Stimulated activated CD4-positive, alpha-beta T cell treated with anti-CD3 and anti-CD28 coated beads, TNF-alpha, amount 100 ng/mL, for 24 hours (primary cell): ENCODE measurements around the gene LRIG1.

Source experiments
- DNase-seq, 3 experiments: peaks; one replicate each; pipeline ENCODE4 v3.0.0-alpha.2; 2020; ENCODE audit warnings: low read depth in 3 of 3

LRIG1 gene

DNA sequence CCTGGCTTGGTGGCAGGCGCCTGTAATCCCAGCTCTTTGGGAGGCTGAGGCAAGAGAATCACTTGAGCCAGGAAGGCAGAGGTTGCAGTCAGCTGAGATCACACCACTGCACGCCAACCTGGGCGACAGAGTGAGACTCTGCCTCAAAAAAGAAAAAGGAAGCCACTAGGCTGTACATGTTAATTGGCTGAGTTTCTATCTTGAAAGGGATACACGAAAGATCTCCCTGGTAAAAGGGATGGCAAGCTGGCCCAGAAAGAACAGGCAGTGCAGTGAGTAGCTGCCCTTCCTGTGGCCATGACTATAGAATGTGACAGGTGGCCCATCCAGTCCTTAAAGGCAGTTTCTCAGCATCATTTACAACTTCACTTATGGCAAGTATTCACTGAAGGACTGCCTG is 12.3 kb downstream of the LRIG1 start:
- no peak for DNase-seq

DNA sequence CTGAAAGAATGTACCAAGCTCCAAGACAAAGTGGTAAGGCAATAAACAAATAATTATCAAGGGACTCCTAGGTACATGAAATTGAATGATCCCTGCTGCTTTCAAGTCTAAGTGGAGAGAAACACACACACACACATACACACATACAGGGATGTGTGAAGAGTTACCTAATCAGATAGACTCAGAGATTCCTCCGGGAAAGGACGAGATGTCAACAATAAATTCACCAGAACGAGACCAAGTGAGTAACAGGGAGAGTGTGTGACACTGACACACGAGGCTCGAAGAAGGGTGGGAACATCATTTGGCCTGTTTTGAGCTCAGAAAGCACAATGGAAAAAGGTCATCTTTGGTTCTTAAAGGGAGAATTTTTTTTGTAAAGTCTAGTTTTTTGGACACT is 13.4 kb downstream of the LRIG1 start:
- DNase-seq = no peak

DNA sequence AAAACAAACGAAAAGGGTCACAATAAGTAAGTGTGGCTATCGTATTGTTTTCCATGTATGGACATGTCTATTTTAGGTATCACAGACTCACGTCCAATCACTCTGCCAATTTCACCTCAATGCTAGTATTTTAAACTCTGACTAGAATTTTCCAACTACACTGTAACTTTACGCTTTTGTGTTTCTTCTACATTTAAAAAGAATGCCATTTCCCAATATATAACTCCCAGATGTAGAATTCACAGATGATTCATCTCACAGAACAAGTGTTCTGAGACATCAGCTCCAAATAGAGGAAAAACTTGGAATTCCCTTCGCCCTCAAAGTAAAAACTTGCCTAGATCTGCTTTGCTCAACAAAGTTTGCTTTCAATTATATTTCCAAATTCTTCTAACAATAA is 14.2 kb downstream of the LRIG1 start:
- no peak for DNase-seq

DNA sequence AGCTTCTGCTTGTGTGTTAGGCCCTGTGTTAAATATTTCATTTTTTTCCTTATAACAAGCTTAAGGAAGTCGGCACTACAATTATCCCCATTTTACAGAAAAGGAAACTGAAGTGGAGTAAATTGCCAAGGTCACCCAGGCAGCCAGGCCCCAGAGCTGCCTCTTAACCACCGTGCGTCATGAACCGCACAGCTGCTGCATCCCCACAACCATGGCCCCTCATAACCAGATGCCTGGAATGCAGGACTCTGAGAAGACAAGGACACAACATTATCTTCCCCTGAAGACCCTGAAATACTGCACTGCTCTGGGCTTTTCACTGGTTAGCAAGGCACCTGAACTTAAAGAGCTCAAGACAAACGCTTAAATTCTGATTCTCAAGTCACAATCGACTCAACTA is 14.6 kb downstream of the LRIG1 start:
- DNase-seq = no peak

DNA sequence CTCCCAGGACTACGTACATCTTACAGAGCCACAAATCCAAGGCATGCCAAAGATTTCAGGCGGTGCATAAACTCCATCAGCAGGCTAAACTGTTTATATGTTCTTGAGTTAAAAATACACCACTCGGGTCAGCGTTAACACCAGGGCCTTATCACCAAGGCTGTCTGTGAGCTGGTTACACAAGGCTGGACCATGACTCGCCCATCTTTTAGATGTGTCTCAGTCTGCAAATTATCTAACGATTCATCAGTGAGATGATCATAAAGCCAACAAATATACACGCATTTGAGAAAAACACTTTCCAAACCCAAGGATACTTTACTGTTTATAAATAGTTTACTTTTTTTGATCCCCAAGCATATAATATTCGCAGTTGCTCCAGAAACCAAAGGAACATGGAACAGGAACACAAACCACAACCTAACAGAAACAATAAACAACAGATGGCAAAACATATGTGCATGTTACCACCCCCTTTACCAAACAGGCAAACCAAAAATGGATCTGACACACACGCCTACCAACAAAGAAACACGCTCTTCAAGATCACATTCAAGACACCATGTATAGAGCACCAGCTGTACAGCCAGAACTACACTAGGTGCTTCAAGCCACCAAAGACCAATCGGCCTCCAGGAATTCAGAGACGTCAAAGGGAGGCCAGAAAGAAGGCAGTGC is 15.4 kb downstream of the LRIG1 start:
- DNase-seq = no peak

DNA sequence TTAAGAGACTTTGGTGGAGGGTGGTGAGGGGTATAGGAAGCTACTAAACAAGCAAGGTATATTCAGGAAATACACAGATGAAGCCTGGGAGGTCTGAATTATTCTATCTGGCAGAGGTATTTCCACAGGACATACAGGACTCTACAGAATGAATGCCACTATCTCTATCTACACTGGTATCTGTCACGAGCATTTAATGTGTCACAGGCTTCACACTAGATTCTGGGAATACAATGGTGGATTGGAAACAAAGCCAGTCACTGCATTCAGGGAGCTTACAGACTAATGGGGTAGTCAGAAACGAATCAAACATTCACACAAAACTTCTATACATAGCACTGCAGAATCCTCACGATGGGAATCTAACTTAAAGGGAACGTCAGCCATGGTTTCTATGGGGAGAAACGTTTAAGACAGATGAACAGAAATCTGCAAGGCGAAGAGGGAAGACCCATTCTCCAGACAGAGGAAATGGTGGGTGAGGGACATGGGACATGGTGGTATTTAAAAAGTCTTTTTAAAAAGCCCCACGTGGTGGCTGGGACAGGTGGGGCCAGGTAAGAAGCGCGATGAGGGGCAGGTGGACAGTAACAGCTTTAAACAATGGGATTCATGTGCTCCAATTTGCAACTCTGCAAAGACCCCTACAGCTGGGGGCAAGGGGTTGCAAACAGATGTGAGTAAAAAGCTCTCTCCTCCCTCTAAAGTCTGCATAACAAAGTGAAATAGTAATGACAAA is 16.5 kb downstream of the LRIG1 start:
- no peak for DNase-seq

DNA sequence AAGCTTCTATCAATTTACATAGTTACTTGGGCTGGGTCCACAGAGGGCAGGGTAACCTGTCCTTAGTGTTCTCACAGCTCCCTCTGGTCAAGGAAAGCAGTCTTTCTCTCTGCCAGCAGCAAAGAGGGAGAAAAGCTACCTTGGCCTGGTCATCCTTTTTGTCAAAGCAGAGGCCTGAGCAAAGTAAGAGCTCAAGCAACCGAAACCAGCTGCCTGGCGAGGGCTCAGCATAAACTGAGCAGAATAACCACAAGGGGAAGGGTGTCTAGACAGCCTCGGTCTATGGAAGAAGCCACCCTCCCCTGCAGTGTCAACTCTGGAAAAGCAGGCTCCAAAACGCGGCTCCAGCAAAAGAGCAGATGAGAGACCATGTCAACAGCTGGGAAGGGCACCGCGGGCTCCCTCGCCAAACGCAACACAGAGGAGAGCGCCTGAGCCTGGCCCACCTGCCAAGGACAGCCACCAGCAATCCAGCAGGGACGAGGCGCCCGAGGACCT is 17.4 kb downstream of the LRIG1 start:
- no peak for DNase-seq

DNA sequence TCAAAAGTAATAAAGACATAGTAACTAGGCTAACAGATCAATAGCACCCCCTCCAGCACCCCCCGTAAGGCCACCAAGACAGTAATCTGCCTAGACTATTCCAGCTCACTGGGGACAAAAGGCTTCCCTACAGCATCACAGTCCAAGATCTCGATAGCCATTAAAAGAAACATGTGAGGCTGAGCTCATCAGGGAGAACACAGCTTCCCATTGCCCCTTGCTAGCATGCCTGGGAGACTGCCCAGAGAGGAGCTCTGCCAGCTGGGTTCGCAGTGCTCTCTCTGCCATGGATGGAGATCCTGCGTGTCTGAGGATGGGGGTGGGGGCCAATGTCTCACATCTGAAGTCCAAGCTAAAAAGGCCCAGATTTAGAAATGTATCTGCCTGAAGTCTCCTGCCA is 17.8 kb downstream of the LRIG1 start:
- no peak for DNase-seq

DNA sequence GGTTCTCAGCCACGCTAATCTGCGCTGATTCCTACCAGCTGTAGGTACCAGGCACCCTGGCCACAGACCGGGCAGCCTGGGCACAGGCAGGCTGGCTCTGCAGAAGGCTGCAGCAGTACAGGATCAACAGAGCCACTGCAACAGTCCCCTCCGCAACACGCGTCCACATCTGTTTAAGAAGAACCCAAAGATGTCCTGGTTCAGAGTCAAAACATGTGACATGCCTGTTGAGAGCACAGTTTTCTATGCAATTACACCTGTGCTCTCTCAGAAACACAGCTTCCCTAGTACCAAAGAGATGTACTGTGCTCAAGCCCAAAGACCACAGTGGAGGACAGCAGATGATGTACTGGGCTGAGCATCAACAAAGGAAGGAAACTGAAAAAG is 18.8 kb downstream of the LRIG1 start:
- no peak for DNase-seq

DNA sequence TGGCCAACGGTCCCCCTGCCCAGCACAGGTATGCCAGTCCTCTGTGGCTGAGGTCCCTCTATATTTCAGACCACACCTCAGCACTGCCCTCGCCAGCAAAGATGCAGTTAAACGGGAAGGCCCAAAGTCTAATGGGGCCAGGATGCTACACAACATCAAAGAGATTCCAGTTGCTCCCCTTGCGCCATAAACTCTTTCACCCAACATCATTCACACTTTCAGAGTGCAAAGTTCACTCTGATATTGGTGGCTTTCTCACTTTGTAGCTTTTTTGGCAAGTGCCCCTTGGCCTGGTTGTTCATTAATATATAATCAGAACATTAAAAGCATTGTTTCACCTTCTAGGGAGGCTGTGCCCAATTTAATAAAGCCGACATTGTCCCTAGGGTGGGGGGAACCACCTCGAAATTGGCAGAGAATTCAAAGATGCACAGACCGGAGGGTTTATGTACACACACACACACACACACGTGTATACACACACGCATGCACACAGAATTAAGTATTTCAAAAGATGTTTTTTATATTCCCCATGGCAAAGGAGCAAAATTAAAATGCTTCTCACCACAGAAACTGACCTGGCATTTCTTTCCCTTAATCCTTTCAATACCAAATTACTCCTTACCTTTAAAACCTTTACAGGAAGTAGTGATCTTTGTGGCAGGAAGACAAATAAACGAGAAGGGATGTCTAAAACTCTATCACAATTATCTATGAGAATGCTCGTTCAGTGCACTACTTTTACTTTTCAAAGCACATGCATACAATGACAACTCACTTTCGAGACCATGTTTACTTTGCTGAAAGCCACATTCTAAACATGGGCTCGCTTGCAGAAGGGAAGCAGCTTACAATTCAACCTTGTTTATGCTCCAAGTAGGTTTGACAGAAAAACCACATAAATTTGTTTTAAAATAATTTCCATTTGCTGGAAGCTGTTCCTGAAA is 19.5 kb downstream of the LRIG1 start:
- no peak for DNase-seq

DNA sequence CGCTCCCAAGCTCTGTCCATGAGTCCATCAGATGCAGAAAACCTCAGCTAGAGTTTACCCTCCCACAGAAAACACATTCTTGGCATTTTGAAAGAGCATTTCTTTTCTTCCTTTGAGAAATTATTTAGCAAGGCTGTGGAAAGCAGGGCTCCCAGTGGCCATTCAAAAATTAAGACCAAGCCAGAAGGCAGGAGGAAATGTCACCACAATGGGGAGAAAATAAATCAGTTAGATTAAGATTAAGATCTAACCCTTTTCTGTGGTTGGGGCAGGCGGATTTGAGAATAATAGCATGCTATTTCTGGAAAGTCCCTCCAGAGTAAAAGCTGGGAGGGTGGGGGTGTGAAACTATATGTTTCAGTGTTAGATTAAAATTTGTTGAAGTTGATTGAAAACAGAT is 20.2 kb downstream of the LRIG1 start:
- peak in 1 of 3 experiments; percentile 40 for DNase-seq

DNA sequence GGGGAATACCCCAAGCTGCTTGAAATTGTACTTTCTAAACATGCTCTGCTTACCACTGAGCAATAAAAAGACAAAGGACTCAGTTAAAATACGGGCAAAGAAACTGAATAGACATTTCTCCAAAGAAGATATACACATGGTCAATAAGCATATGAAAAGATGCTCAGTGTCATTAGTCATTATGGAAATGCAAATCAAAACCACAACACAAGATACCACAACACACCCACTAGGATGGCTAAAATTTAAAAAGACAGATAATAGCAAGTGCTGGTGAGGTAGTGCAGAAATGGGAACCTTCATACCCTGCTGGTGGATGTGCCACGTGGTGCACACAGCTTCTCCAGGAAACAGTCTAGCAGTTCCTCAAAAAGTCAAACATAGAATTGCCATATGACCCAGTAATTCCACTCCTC is 21.3 kb downstream of the LRIG1 start:
- DNase-seq = no peak

DNA sequence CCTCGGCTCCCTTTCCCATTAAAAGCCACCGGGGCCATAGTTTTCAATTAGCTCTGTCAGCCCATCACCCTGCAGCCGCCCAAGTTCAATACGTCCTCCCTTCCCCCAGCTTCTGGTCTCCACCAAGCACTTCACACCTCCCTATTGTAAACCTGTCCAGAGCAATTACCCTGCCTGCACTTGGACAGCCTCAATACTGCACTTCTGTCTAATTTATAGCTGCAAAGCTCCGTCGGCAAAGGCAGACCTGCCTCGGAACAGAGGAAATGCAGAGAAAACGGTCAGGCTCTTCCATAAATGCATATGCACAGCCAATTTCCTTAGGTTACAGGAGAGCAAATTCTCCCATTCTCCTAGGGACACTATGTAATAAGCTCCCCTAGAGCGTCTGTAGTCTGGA is 21.9 kb downstream of the LRIG1 start:
- no peak for DNase-seq

DNA sequence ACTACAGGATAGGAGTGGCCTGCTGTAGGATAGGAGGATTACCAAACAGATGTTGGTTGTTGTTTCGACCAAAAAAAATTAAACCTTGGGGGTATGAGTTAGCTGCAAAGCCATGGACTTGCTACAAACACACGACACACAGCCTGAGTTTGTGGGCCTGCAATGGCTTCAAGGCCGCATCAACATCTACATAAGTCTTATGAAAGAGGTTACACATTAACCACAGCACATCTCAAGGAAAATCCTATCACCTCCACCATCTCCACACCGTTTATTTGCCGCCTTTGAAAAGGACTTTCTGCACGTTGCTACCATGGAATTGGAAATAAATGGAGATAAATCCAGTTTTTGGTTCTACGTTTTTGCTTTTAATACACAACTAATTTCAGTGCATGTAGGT is 23.0 kb downstream of the LRIG1 start:
- DNase-seq = no peak

DNA sequence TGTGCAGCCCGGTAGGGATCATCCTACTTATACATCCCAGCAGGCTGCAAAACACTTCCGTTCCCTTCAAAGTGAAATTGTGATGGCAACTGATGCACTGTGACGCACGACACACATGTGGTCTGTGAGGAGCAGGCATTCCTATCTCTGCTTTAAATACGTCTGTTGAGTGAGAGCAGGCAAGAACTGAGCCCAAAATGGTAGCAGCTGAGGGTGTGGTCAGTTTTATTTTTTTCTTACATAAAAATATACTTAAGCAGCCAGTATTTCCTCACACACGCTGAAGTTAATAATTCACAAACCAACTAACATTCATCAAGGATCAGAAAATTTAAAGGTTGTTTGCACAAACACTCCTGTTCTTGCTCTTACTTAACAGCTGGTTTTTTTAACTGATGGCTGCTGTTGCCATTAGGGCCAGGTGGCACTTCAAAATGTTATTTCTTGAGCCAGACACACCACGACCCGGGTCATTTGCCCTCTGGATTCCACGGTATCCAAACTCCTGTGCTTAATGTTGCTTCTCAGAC is 23.9 kb downstream of the LRIG1 start:
- no peak for DNase-seq

DNA sequence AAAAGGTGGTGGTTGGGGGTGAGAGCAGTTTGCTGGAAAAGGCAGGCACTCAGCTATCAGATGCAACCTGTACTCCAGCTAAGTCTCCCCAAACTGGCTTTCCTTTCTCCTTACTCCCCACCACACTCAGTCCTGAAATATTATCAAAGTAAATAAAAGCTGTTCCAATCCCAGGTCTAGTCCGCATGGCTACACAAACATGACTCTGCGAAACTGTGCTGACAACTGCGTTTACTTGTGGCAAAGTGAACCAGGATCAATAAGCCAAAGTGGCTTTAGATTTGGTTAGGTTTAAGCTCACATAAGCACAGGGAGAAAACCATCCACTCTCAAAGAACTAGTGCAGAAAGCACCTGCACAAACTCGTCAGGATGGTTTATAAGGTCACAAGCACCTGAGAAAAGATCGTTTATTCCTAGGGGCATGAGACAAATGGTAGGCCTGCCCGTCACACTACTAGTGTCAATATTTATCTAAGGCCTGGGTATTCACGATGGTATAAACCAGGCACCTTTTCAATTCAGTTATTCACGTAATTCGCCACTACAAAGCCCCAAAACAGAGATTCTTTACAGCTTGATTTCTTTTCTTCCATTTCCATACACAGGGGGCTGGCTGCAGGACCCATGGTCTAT is 25.3 kb downstream of the LRIG1 start:
- no peak for DNase-seq

DNA sequence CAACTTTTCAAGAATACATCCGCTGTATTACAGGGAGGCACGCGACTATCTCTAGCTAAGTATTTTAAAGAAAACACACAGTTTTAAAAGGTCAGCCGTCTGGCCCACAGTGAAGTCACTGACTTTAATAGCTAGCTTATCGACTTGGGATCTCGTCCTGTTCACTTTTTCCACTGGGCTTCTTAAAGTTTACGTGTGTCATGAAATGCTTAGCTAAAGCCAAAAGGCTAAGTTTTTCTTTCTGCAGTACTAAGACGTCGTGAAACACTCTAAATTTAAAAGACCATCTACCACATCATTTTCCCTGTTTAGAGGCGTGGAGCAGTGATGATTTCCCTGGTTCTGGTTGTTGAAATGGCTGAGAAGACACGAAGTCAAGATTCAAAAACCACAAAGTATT is 27.1 kb downstream of the LRIG1 start:
- DNase-seq = no peak

DNA sequence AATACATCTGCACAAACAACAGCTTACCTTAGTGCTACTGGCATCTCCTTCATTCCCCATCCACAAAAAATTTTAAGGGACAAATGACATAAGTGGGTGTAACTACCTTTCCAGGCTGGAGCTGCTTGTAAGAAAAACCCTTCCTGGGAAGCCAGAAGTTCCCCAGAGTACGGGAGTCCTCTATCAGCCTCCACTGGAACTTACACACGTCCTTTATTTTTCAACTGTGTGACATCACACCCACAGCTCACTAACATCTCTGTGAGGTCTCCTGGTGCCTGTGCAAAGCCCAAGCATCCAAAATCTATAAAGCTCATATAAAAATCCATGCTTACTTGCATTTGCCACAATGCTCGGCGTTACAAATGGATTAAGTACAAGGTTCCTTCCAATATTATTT is 27.6 kb downstream of the LRIG1 start:
- no peak for DNase-seq

DNA sequence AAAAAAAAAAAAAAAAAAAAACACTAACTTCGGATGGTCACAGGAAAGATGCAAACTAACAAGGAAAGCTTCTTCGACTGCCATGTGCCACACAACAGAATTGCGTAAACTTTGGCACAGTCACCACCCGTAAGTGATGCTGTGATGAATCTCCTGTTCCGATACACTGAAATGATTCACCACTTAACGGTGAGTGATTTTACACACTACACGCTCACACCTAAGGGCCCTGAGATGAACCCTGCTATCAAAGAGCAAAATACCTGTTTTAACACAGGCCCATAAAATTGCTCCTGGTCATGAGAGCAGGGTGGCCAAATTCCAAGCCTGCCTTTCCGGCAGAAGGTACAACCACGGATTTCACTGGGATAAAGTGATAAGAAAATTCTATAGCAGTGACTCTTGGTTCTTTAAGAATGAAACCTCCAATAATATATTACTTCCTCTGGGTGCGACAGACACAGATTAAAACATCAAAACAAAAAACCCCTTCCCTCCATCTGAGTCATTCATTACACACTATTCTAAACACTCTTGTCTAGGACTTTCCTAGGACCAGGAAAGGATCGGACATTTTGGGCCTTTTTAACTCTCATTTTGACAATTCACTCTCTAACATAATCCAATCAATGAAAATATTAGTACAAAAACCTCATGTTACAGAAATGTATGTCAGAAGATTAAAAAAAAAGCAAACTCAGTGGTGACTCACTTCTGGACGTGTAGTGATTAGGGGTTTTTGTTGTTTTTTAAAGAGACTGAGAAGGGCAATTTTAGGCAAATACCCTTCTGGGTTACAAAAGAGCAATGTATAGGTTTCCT is 28.3 kb downstream of the LRIG1 start:
- DNase-seq = peak; percentile 24 to 42 (median 27)

DNA sequence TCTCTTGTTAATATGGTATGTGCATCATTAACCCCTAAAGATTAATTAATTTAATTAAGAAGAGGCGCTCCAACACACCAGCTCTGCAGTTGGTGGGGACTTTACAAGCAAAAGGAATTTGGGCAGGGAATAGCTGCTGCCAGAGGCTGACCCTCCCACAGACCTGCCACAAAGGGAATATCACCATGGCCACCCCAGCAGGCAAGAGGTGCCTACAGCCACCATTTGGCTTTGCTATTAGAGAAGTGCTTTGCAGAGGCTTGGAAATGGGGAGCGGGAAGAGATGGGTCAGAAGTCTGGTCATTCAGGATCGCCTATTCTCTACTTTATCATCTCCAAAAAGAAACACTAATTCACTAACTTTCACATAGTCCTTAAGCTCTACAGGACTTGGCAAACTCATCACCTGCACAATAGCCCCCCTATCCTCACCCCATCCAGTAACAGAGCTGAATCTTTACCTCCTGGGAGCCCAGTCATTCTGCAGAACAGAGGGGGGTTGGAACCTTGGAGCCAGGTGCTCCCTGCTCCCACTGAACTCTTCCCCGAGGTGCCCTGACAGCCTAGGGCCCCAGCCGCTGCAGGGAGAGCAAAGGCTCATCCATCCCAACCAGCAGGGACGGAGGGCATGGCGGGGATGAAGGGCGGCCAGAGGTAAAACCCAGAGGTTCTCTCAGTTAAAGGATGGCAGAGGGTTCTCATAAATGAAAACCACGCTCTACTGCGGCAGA is 29.7 kb downstream of the LRIG1 start:
- DNase-seq = no peak
